ENCODE results near the gene TMF1.

Gene TMF1

DNA sequence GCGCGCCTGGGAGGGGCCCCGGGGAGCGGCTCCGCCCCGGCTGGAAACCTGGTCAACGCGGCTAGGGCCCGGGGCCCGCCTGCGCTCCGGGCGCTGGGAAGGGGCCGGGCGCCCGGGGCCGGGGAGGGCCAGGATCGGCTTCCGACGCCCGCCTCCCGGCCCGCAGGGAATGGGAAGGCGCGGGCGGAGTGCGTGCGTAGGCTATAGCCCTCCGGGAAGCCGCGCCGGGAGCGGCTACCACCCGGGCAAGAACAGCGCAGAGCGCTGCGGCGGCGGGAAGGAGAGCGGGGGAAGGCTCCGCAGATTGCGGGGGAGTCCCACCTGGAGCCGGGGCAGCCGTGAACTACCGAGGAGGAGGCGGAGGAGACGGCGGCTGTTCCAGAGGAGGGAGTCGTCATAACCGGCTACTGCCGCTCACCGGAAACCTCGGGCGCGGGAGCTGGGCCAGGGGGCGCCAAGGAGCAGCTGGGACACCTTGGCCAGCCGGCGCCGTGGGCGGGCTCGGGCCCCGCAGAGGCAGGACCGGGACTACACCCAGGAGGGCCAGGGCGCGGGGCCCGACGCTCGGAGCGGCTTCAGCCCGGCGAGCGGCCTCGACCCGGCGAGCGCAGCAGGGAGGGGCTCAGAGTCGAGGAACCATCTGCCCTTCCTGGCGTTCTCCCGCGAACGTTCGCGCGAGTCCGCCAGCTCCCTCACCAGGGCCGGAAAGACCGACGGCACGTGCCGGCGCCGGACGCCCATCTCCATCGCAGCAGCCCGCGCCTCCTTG, 38.7 kb downstream of the TMF1 start, which contains the start of gene EOGT:
EOGT (minus strand) TSS at position 432 of the 769 bp plus-strand sequence. CDS start 3,838 bp downstream, outside the sequence.
- DNase-seq (ENCODE audit: low read depth in 2 of 2) = peak; percentile 52 to 72

DNA sequence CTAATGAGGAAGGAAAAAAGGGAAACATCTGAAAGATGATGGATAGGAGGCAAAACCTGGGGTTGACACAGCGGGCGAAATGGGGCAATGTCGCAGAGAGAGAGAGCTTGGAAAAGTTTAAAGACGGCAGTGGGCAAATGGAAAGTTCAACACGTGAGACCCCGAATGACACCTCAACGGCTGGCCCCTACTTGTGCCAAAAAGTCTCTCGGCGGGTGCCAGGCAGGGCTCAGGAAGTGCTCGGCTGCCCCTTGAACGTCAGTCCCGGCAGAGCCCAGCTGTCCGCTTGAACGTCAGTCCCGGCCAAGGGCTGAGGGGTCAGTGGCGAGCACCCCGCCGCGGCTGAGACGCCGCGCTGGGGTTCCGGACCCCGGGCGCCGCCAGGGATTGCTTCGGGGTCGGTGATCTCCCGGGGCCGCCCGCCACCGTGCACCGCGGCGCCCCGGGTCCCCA, 39.3 kb downstream of the TMF1 start:
- DNase-seq (ENCODE audit: low read depth in 2 of 2) = peak in 1 of 2 donors; percentile 16

DNA sequence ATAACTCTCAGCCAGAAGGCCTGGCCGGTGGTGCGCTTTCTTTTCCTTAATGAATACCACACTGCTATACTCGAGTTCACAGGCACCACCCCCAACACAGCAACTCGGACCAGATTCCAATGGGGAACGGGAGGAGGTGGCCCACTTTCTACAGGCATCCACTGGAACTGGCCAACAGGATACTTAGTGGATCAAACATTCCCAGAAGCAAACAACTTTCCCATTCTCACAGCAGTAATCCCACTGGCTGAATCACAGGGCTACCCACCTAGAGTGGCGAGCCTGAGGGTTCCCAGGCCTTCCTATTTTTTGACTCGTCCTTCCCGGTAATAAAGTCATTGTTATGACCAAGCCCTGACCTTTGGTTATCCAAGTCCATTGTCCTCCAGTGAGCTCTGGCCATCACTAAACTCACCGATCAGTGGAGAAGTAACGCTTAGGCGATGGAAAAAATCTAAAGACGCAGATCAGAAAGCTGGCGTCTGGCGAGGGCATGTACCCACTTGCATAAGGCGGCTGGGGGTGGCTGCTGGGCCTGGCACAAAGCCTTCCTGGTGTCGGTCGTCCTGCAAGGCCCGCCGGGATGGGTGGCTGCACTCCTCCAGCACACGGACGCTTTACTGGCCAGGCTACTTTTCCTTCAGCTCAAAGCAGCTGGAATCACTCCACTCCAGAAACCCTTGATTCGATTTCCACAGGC, 39.9 kb downstream of the TMF1 start:
- no peak for DNase-seq (ENCODE audit: low read depth in 2 of 2)

DNA sequence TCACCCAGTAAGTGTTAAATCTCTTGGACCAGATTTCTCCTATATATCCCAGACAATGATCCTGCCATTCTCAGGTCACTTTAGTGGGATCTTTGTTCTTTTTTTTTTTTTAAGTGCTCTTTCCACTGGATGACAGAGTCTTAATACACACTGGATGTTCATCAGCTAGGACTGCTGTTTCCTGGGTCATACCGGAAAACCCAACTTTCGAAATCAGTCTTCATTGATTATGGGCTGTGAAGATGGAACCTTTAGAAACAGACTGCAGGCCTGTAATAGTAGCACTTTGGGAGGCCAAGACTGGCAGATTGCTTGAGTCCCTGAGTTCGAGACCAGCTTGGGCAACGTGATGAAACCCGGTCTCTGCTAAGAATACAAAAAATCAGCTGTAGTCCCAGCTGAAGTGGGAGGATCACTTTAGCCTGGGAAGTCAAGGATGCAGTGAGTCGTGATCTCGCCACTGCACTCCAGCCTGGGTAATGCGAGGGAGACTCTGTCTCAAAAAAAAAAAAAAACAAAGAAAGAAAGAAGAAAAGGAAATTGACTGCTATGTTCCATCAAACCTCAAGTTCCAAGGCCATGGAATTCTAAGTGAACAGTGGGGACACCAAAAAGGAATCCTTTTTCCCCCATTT, 40.9 kb downstream of the TMF1 start:
- no peak for DNase-seq (ENCODE audit: low read depth in 2 of 2)

DNA sequence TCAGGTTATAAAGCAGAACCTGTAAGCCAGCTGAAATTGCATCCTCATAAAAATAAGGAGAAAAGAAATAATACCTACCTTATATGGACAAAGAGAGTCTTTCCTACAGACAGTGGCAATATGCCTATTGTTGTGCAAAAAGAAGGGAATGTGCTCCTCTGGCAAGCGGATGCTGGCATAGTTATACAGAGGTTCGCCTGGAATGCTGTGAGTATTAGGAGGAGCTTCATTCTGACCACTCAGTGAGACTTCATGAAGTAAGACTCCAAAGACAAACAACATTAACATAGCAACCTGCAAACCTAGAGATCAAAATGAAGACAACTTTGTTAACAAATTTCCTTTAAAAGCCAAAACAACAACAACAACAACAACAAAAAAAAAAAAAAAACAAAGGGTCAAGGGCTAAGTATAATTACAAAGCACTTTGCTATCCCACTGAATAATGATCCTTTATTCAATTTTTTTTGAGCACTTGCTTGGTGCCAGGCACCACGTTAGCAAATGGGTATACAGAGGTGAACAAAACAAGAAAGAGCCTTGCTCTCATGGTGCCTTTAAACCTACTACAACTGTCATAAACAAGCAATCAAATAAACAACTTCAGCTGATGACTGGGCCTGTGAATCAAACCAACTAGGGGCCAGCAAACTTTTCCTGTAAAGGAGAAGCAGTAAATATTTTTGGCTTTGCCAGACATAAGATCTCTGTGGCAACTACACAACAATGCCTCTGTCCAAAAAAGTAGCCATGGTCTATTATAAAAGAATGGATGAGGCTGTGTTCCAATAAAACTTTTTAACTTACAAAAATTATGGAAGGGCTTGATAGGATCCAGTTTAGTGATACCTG, 42.3 kb downstream of the TMF1 start:
- DNase-seq (ENCODE audit: low read depth in 2 of 2) = no peak

DNA sequence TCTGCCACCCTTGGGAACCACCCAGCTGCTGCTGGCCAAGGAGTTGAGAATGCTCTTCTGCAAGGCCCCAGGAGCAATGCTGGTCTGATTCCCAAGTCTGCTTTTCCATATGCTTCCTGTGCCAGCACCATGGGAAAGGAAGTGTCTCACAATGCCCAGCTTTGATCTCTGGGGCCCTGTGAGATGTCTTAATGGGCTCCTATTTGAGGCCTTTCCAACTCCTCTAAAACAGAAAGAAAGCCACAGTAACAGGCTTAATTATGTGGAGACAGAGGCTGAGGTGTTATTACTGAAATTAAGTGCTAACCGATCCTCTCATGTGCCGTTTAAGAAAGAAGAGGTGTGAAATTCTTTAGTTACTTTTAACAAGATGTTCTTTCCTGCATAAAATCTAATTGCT, 43.2 kb downstream of the TMF1 start:
- no peak for DNase-seq (ENCODE audit: low read depth in 2 of 2)

DNA sequence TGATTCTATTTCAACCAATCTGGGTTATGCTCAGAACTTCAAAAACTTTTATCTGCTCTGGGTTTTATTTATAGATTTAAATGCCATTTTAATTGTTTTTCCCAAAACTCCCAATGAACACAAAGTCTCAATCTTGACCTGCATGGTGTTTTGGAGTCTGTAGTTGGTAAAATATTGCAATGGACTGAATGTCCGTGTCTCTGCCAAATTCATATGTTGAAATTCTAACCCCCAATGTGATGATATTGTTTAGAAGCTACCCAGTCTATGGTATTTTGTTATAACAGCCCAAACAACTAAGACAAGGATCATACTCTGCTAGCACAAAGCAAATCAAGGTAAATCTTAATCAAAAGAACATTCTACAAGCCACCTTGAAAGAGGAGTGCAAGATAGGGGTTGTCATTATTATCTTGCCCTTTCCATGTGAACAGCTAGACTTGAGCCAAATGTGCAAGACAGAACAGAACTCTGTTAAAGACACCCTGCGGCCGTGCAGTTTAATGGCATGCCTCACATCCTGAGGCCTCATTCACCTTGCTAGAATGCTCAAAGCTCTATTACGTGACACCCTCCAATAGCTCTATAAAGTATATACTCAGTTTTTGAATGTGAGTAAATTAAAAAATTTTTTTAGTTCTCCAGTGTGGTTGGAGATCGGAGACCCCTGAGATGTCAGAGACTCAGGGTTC, 46.2 kb downstream of the TMF1 start:
- no peak for DNase-seq (ENCODE audit: low read depth in 2 of 2)

DNA sequence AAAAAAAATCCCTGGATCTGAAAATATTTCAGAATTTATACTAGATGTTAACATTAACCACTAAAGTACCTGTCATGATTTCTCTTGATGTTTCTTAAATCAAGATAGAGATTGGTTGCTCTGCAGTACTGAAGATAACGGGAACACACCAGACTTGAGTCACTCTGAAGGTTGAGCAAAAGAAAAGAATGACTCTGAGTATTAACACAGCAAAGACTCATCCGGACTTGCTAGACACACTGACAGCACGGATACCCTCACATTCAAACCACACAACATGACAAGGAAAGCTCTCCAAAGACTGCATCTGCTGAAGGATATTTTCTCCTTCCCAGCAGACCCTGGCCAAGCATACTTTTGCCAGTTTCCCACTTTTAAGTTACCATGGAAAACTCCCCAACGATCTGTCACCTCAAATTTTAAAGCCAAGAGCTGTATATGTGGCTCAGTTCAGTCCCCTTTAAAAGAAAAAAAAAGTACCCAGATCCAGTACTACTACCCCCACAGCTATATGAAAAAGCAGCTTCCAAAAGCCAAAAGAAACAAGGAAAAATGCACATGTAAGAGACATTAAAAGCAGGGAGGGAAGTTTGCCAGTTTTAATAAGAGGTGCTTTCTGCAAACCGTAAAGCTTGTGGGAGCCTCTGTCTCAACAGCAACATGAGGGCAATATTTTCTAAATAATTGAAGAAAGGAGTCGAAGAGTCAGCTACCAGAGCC, 46.9 kb downstream of the TMF1 start:
- no peak for DNase-seq (ENCODE audit: low read depth in 2 of 2)

DNA sequence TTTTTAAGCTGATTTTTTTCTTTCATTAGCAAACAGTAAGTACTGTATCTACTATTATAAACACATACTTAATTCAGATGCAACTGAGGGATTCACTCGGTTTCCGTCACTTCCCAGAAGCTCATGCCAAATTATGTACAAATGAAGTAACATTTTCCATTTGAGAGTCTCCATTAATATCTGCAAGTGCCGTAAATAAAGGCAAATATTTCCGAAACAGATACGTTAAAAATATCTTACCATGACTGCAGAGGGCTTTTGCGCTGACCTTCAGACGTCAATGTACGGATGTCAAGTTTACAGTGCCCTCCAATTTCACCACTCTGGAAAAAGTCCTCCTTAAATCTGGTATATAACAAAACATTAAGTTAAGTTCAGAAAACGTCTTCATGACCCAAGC, 48.0 kb downstream of the TMF1 start:
- DNase-seq (ENCODE audit: low read depth in 2 of 2) = no peak

DNA sequence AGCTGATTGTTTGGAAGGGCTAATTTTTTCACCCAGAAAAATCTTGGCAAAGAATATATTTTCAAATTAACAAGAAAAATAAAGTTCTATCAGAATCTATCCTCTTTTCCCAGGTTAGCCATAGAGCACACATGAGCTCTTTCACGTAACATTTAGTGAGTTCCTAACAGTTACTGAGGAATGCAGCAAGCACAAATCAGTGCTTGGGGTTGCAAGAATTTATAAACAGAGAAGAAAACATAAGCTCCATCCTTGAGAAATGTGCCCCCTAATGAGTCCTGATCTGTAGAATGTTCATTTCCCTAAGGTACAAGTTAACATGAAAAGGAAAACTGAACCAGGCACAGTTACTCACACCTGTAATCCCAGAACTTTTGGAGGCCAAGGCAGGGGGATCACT, 52.5 kb downstream of the TMF1 start:
- DNase-seq (ENCODE audit: low read depth in 2 of 2) = no peak

DNA sequence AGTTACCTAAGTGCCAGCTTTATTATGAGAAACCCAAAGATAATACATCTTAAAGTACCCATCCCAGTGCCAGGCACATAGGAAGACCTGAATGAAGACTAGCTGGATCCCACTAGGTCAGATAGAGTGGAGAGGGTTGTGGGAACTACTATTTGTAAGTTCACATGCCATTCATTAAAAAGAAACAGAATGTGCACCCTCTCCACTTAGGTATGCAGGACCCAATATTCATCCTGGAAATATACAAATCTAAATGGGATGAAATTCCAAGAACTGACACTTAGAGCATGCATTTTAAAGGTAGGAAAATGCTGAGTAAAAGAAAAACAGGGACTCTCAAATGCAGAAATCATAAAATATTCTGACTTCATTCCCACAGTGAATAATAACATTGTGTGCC, 53.0 kb downstream of the TMF1 start:
- no peak for DNase-seq (ENCODE audit: low read depth in 2 of 2)

DNA sequence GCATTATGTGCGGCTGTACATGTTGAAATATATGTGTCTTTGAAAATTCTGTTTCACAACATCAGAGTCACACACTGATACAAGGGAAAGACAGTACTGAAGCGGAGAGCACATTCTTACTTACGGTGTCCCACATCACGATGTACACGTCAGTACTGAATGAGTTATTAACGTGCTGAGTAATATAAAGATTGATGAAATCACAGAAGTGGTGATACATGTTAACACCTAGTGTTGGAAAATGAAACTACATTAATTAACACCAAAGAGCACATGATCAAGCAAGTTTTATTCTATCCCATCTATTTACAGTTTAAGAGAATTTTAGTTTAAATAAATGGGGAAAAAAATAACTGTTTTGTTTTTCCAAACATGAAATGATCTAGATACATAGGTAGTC, 54.2 kb downstream of the TMF1 start:
- DNase-seq (ENCODE audit: low read depth in 2 of 2) = no peak

DNA sequence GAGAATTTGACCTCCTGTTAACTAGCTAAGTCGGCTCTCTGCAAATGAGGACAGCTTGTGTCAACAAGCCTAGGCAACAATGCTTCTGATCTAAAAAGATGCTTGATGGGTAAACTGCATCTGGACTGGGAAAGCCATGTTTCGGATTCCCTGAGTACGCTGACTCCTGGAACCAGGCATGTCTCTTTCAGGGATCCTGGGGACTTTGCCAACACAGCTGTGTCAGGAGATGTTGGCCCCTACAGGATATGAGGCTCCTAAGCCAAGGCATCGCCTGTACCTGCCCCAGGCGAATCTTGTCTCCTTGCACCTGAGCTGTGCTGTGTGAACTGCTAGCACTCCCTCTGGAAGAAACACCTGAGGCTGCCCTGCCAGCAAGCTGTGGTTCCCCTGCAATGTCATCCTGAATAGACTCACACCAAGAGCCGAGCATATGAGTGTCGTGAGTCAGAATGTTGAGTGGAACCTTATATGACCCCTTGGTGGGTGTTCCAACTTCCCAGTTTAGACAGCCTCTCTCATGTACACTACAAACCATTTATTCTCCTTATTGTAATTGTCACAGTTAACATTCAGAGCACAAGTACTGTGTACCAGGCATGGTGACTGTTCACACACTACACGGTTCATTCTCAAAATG, 55.7 kb downstream of the TMF1 start:
- no peak for DNase-seq (ENCODE audit: low read depth in 2 of 2)

DNA sequence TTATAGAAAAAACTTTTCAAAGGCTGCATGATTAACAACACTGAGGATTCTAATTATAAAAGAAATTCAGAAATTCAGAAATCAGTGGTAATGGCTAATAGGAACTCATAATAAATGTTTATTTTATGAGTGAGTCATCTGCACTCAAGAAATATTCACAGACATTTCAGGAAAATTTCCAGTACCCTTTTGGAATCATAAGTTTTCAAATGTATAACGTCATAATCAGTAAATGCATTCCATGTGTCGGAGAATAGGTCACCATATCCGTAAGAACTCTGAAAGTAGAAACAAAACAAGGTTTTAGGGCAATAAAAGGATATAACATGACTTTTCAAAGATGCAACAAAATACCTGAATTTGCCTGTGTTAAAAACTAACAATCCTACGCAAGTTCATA, 63.4 kb downstream of the TMF1 start:
- no peak for DNase-seq (ENCODE audit: low read depth in 2 of 2)

DNA sequence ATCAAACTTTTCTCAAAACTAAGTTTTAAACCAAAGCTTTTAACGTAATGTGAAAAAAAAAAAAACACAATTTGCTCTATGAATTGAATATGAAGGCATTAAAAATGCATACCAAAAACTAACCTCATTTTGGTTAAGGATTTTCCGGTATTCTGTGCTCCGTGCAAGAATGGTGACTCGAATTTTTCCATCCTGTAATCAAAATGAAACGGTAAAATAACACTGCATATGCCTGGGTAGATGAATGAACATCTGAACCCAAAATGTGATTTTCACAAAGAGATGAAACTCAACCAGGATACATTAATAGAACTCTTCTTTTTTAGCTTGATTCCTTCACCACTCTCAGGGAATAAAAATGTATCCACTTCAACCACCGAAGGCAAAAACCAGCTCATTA, 64.8 kb downstream of the TMF1 start:
- no peak for DNase-seq (ENCODE audit: low read depth in 2 of 2)

DNA sequence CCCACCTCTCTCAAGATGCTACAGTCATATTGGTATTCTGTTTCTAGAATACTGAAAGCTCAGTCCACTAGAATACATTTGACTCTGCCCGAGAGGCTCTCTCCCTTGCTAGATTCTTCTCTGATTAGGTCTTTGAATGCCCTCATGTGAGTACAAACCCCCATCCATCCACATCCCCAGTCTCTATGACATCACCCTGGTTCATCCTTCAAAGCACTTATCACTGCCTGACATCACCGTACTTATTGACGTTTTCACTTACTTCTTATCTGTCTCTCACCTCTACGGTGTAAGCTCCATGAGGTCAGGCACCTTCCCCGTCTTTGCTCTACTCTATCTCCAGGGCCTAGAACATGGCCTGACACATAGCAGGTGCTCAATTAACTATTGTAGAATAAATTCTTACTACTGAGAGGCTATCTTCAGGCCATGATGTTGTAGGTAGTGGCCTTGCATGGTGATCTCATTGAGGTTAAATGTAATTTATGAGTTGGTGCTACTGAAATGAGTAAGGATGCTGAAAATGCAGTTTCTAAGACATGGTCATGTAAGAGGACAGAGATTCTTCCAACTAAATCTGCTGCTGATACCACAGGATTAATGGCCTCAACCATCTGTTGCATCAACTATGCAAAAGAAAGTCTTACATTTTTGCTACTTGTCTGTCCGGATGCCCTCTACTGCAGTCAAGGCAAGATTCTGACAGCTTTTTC, 65.5 kb downstream of the TMF1 start:
- DNase-seq (ENCODE audit: low read depth in 2 of 2) = no peak

DNA sequence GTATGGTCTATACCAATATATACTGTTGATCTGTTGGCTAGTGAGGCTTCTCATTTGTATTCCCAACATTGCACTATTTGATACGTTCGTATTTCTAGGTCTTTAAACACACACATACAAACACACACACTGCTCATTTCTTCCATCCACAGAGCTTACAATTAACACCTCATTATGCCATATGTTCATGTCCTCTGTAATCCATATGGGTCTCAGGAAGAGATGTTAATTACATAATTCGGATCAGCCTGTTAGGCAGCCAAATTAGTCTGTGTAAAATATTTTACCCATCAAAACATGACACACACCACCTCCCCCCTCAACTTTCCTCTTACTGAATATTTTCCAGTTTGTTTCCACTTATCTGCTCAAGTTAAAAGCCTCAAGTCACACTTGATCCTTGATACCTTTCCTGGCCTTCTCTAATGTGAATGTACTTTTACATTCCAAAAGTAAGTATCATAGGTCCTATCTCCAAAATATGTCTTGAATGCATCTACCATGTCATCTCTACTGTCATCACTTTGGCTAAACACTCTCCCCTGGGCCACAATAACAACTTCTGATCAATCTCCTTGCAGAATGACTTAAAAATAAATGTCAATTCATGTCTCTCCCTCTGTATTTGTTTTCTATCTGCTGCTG, 66.9 kb downstream of the TMF1 start:
- no peak for DNase-seq (ENCODE audit: low read depth in 2 of 2)

DNA sequence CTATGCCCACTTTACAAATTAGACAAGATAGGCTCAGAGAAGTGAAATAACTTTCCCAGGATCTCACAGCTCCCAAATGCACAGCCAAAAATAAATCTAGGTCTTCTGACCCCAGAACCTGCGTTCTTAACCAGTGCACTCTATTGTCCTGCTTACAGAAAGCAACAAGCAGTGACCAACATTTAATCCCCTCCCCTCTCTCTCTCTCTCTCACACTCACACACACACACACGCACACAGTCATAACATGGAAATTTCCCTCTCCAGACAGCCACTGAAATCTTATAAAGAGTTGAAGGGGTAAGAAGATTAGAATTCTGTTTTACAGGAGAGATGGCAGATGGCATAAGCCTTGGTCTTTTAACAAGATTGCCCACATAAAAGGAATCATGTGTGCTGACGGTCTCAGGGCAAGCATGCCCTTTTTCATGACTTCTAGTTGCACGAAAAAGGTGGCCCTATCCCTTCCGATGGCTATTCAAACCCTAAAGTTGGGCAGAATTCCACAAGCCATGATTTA, 68.1 kb downstream of the TMF1 start:
- no peak for DNase-seq (ENCODE audit: low read depth in 2 of 2)
